Activated CD4-positive, CD25-positive, alpha-beta regulatory T cell (primary cell): ENCODE data around the gene ZNF652.
A peak's percentile ranks its signal among the peaks of the same experiment; 100 is the strongest.
"Not testable (repeated sequence)": the region's sequence is repeated elsewhere in the genome, so short reads cannot be mapped to it uniquely, and the experiment has no call there.

Experiments used
- DNase-seq, 4 experiments: peaks; one replicate each; lab custom pipeline; 2025; lab: John Stamatoyannopoulos, UW

Gene ZNF652

DNA sequence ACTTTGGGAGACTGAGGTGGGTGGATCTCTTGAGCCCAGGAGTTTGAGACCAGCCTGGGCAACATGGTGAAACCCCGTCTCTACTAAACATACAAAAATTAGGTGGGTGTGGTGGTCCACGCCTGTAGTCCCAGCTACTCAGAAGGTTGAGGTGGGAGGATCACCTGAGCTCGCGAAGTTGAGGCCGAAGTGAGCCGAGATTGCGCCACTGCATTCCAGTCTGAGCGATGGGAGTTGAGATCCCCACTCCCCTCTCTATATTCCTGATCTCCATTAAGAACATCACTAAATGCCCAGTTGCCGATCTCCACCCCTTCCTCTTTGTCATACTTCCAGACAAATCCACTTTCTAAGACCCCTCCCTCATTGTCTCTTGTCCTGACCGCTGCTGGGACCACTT lies 24.3 kb upstream of the ZNF652 start:
- no peak for DNase-seq

DNA sequence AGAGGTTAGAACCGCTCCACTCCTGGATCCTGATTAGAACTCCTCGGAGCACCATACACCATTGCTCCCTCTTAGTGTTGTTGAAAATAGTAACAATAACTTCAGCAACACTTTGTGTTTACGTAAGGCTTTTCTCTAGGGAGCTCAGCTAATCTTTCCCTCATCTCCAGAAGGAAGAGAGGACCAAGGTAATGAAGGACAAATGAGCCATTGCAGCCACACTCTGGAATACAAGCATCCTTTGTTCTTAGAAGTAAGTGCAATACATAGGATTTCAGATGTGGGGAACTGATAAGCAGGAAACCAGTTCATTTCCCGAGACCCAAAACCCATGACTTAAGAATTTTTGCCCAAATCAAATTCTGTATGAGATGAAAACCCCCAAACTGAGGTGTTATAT lies 22.9 kb upstream of the ZNF652 start:
- no peak for DNase-seq

DNA sequence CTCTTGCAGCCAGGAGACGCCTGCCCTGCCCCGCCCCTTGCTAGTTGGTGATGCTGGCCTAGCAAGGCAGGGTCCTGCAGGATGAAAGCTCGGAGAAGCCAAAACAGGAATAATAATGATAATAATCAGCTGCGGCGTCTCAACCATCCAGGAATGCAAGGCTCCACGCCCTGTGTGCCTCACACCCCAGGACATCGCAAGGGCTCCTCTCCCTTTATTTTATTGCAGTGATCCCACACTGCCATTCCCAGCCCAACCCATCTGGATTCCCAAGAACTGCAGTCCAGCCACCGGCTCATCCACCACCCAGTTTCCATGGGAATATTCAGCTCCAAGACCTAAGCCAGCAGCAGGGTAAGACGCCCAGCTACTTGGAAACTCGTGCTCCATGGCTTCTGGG lies 21.0 kb upstream of the ZNF652 start:
- no peak for DNase-seq

DNA sequence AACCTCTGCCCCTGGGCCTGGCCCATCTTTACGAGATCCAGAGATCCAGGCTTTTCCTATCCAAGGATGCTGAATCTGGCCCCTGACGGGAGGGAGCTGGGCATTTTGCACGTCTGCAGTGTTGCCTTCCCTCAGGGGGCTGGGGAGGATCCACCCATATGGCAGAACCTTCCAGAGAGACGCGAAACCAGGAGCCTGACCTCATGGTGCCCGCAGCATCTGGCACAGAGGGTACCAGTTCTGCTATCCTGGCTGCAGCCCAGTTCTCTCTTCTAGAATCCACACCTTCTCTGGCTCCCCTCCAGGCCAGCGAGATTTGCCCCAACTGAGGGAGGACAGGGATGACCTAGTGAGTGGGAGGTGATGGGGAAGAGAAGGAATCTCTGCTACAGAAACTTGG lies 20.5 kb upstream of the ZNF652 start:
- no peak for DNase-seq

DNA sequence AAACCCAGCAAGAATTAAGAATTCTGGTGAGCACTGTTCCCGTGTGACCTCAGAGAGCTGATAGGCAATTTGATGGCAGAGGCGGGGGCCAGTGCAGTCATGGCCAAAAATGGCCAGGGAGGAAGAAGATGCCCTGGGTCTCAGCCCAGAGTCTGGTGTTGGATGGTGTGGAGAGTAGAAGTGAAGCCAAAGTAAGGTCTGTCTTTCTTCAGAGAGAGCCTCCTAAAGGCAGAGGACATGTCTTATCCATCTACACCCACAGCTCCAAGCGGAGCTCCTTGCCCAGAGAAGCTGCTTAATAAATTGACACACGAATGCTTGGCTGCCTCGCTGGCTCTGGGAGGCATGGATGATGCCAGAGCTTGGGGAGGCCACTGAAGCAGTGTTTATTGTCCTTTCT lies 19.7 kb upstream of the ZNF652 start:
- no peak for DNase-seq

DNA sequence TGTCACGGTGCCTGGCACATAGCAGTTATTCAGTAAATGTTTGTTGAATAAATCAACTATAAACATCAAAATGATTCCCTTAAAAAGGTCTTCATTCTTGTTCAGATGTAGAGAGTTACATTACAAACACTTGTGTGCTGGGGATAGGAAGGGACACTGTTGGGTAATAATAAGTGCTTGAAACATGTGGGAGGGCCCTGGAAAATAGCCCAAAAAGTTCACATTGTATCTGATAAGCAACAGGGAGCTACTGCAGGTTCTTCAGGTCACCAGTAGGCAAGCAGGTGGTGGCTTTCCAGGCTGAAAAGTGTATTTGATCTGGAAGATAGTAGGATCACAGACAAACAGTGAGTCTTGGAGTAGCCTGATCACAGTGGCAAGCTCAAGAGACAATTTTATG lies 19.0 kb upstream of the ZNF652 start:
- DNase-seq: no peak

DNA sequence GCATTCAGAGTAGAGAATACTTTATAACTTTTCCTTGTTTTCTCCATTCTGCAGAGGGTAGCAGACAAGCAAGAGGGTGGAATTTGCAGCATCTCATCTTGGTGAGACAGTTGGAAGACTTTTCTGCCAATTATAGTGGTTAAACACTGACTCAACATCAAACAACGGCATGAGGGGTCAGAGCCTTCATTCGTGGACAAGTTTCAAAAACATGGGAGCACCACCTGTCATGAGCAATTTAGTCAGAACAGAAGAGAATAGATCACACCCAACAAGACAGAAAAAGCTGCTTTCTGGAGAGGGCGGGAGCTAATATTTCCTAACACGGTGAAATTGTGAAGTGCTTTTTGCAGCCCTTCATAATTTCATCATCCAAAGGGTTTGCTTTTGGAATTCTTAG lies 17.9 kb upstream of the ZNF652 start:
- DNase-seq: no peak

DNA sequence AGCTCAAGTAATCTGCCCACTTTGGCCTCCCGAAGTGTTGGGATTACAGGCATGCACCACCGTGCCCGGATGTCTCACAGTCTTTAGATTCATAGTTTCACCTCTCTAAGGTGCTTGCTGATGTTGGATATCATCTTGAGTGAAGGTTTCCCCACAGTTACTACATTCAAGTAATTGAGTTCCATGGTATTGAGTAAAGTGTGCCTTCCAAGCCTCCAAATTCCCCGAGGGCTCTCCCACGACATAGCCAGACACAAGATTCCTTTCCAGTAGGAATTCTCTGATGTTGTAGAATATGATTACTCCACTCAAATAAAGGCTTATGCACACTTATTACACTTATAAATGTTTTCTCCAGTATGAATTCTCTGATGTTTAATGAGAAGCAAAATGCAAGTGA lies 16.3 kb upstream of the ZNF652 start:
- DNase-seq: no peak

DNA sequence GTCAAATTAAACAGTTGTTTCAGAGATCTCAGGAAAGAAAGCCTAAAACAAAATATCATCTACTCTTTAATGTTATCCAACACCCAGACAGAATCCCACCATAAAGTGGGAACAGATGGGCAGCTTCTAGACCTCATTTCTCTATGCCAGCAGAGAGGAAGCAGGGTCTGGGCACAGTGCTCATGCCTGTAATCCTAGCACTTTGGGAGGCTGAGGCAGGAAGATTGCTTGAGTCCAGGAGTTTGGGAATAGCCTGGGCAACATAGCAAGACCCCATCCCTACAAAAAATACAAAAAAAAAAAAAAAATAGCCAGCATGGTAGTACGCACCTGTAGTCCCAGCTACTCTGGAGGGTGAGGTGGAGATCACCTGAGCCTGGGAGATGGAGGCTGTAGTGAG lies 13.5 kb upstream of the ZNF652 start:
- no peak for DNase-seq

DNA sequence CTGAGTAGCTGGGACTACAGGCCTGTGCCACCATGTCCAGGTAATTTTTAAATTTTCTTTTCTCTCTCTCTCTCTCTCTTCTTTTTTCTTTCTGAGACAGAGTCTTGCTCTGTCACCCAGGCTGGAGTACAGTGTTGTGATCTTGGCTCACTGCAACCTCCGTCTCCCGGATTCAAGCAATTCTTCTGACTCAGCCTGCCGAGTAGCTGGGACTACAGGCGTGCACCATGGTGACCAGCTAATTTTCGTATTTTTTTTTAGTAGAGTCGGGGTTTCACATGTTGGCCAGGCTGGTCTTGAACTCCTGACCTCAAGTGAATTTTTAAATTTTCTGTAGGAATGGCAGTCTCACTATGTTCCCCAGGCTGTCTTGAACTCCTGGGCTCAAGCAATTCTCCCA lies 11.1 kb upstream of the ZNF652 start:
- DNase-seq: no peak

DNA sequence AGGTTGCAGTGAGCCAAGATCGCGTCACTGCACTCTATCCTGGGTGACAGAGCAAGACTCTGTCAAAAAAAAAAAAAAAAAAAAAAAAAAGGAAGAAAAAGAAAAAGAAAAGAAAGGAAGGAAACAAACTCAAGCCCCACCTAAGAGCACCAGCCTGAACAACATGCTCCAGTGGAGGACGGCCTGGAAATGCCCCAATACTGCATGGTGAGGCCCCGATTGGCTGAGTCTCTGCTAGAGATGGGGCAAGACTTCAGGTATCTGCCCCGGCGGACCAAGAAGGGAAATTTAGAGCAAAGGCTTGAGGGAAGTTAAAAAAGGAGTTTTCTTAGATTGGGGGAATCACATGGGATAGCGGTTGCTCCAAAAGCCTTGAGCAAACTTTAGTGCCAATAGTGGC lies 10.4 kb upstream of the ZNF652 start:
- no peak for DNase-seq

DNA sequence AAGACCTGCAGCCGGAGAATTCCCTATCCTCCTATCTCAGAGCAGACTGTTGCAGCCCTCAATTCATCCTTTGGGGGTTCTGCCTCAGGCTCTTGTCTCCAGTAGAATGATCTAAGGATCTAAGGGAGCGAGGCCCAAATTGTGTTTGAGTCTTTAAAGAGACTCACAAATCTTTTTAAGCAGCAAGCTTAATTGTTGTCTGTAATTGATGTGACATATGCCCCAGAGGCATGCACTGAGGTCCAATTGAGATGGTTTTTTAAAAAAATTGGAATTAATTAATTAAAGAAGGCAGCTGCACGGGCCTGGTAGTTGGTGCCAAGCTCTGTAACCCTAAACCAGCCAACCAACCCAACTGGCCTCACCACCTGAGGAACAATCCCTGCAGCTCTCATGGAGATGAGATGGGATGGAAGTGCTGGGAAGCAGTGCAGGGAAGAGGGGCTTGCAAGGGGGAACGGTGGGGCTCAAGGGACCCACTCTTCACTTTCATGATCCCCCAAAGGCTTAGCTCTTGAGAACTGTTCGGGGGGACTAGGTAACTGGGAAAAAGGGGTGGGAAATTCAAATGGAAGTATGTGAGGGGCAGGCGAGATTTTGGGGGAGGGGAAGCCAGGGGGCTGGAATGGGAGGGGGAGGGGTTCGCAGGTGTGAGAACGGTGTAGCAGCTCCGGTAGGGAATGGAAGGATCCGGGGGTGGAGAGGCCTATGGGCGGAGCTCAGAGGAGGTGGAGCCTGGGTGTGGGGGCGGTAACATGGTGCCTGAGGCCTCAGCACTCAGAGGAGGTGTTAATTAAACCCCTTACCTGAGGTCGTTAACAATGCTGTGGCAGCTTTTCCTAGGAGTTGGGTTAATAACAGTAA lies 9.2 kb upstream of the ZNF652 start:
- no peak for DNase-seq

DNA sequence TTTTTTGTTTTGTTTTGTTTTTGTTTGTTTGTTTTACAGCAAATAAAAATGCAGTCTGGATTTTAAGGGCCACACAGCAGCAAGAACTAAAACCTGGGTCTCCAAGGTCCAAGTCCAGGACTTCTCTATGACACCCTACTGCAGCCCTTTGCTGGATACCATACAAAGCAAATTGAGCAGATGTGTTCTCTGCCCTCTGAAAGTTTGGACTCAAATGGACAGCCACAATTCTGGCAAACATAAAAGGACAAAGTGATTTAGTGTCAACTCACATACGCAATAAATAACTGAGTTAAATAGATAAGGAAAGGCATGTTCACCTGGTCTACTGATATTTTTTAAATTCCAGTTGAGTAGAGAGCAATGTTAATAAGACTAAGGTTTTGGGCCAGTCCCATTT lies 7.7 kb upstream of the ZNF652 start:
- no peak for DNase-seq

DNA sequence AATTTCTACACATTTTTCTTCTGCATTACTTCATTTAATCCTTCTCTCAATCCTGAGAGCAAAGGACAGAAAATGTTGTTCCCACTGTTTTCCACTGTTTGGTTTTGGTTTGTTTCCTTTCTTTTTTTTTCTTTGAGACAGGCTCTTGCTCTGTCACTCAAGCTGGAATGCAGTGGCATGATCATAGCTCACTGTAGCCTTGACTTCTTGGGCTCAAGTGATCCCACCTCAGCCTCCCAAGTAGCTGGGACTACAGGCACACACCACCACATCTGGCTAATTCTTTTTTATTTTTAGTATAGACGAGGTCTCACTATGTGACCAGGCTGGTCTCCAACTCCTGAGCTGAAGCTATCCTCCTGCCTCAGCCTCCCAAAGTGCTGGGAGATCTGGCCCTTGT lies 7.0 kb upstream of the ZNF652 start:
- no peak for DNase-seq

DNA sequence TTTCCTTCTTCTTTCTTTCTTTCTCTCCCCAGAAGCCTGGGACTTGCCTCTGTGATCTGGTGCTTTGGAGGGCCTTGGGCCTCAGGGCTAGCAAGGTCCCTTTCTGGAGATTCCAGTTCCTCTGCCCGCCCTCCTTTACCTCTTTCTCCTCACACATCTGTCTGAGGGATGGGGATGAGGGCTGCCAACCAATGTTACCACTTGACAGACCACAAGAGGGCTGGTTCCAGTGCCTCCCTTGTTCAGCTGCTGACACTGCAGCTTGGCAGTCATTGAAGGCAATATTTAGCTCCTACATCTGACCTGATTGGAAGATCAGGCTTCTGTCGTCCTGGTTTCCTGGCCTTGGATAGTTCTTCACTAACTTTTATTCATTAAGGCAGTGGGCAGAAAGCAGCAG lies 3.6 kb upstream of the ZNF652 start:
- no peak for DNase-seq

DNA sequence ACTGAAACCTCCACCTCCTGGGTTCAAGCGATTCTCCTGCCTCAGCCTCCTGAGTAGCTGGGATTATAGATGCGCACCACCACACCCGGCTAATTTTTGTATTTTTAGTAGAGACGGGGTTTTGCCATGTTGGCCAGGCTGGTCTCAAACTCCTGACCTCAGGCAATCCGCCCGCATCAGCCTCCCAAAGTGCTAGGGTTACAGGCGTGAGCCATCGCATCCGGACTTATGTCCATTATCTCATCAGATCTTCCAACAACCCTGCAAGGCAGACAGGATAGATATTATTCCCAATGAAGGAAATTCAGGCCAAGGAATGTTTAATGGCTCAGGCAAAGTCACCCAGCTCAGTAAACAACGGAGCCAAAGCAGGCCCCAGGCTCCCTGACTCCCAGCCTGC lies 3.1 kb upstream of the ZNF652 start:
- DNase-seq: not testable (repeated sequence)

DNA sequence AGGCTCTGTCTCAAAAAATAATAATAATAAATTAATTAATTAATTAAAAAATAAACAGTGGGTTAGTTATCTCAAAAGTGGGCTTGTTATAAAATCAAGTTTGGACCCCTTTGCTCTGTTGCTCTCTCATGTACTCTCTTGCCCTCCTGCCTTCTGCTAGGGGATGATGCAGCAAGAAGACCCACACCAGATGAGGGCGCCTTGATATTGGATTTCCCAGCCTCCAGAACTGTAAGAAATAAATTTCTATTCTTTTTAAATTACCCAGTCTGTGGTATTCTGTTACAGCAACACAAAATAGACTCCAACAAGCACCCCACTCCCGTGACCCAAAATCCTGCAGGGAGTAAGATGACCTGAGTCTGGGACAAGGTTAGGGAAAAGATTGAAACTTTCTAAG lies 2.1 kb upstream of the ZNF652 start:
- no peak for DNase-seq

DNA sequence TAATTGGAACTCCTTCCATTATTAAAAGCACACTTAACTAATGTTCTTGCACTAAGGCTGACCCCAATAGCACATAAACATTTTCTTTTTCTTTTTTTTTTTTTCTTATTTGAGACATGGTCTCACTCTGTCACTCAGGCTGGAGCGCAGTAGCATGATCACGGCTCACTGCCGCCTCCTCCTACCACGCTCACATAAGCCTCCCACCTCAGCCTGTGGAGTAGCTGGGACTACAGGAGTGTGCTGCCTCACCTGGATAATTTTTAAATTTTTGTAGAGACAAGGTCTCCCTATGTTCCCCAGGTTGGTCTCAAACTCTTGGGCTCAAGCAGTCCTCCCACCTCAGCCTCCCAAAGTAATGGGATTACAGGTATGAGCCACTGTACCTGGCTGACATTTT lies 1.2 kb upstream of the ZNF652 start:
- DNase-seq: no peak

DNA sequence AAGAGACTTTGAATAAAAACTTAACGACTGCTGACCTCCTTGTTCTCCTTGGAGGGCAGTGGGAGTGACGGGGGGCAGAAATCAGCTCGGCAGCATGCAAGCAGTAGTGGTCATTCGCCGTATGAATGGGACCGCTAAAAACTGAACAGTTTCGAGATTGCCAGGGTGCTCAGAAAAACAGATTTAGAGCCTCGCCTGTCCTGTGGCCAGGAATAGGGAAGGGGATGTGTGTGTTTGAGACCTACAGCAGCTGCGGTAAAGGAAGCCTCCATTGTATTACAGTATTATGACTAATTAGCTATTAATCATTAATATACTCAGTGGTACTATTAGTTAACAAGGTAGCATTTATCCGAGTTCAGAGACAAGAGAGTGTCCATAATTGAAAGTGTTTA lies 670 bp upstream of the ZNF652 start:
- no peak for DNase-seq

DNA sequence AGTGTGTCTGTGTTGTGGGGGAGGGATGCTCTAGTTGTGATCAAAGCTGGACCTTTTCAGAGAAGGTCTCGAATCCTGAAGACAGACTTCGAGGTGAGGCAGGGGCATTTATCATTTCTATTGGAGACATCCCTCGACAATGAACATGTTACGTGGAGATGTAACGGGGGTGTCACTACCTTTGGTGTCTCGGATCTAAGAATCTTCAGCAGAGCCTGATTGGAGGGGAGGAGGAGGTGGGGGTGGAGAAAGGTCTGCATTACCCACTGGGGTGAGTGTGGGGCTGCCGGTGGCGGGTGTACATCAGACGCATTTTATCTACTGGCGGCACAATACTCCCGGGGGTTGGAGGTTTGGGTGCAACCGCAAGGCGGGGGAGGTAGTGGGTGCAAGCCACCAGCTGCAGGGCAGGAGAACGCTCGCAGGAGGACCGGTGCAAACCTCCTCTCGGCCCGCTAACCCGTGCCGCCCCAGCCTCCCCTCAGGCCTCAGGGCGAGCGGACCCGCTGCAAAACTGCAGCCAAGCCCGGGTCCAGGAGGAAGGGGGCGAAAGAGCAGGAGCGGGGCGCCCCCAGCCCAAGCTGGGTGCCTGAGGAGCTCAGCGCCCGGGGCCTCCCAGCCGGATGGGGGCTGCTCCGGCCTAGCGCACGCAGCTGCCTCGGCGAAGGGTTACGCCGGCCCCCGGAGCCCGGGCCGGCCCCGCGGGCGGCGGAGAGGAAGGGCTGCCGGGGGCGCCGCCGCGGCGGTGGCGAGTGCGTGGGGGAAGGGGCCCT lies 735 bp downstream of the ZNF652 start:
- peak; percentile 15 to 67 (median 50) for DNase-seq

DNA sequence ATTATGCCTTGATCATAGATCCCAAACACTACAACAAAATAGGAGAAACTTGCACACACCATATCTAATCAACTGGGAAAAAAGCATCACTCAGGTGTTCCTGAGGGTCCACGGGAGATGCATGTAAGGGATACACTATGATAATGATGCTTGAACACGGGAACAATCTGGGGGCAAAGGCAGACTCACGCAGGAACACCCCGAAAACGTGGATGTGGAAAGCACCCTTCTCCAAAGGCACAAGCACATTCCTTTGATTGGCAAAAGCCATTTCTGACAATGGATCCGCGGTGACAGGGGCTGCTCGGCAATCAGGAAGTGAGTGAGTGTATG lies 1.3 kb downstream of the ZNF652 start:
- DNase-seq: peak in 1 of 4 experiments; percentile 31

DNA sequence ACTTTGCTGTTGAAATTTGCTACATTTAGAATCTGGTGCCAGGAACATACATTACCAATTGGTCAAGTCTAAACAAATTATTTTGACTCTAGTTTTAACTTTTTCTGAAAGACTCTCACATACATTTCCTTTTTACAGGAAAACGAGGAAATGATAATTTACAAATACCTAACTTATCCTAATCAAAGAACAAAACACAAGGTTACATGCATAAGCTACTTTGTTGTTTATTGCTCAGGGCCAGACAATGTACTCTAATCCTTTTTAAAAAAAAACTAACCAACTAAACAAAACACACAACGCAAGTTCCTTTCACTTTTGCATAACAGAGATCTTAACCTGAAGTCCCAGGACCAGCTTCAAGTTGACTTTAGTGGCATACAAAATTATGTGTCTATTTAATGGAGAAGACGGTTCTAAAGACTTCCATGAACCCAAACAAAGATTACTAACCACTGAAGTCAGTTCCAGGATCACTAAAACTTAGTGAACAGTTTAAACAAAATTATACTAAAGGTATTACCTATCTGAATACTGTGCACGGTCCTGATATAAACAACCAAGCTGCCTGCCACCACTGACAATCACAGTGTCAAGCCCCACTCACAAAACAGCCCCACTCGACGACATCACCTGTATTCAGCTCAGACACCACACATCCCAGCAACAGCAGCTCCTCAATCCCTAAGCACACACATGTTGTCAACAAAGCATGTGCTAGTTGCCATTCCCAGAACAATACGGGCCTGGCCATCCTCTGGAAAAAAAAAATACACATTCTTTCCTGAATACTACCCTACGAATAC lies 1.9 kb downstream of the ZNF652 start:
- DNase-seq: no peak
